Naive thymus-derived CD8-positive, alpha-beta T cell (primary cell): ENCODE measurements around the gene FBLN7. TPM values are rescaled to one million over a fixed set of nuclear protein-coding genes. Genes with fewer than 3 reads are reported as not detected.

ENCODE experiments used
- ATAC-seq, 2 donors: fragments of 150-1000 bp; cut with Tn5 transposase in 1 of 2; sonication (Bioruptor Pico), chemical (Tn5 transposase) in 1 of 2; 1 replicate in 1 of 2; 2 replicates in 1 of 2; pipeline ENCODE4 v1.10.0; 2021; ENCODE audit warnings: mild to moderate bottlenecking in 2 of 2, moderate library complexity in 2 of 2
- POLR2A ChIA-PET: fragments of 350-600 bp; sonication (Branson Sonifier 250); formaldehyde crosslinking; loops from one replicate; lab custom pipeline; 2021; ENCODE audit warnings: antibody characterized with exemption; lab: Charles Lee
- DNase-seq, 10 donors: peaks; one replicate each; pipeline versions ENCODE4 v3.0.0 to v3.0.0-alpha.2; 2020 to 2022
- H3K27ac Mint-ChIP-seq, 10 donors: one replicate each; pipeline ENCODE4 v1.8.0; 2020 to 2022; ENCODE audit warnings: mild to moderate bottlenecking in 10 of 10, mixed read lengths in 10 of 10, moderate library complexity in 4 of 10, inconsistent platforms in 1 of 10
- H3K27me3 Mint-ChIP-seq, 5 donors: one replicate each; pipeline ENCODE4 v1.8.0; 2021 to 2022; ENCODE audit warnings: mixed read lengths in 5 of 5
- H3K36me3 Mint-ChIP-seq, 3 donors: one replicate each; pipeline ENCODE4 v1.8.0; 2020 to 2022; ENCODE audit warnings: mixed read lengths in 3 of 3, mild to moderate bottlenecking in 2 of 3, inconsistent platforms in 1 of 3
- H3K4me1 Mint-ChIP-seq, 4 donors: one replicate each; pipeline ENCODE4 v1.8.0; 2021 to 2022; ENCODE audit warnings: mixed read lengths in 4 of 4
- H3K4me3 Mint-ChIP-seq, 10 donors: one replicate each; pipeline ENCODE4 v1.8.0; 2020 to 2022; ENCODE audit warnings: mild to moderate bottlenecking in 10 of 10, mixed read lengths in 10 of 10, moderate library complexity in 6 of 10, inconsistent platforms in 1 of 10
- H3K9me3 Mint-ChIP-seq, 9 donors: one replicate each; pipeline ENCODE4 v1.8.0; 2020 to 2022; ENCODE audit warnings: mixed read lengths in 9 of 9, mild to moderate bottlenecking in 3 of 9, inconsistent platforms in 1 of 9, moderate library complexity in 1 of 9
- polyA plus RNA-seq, 3 donors: library from polyadenylated mRNA; unstranded; fragments of 300-500 nt; fragmentation: Illumina TruSeq; gene quantifications; one replicate each; pipeline ENCODE4 v1.2.3, GENCODE V29; 2021
- total RNA-seq, 8 experiments: library from RNA in 2 of 8; stranded (reverse) in 2 of 8; gene quantifications; one replicate each; pipeline ENCODE4 v1.2.3 and lab custom pipeline; 2021 to 2026

Gene FBLN7
- total and polyA plus RNA-seq, 5 experiments from 2014 or later, result 0.16 to 10.3 (median 1.8) TPM

DNA sequence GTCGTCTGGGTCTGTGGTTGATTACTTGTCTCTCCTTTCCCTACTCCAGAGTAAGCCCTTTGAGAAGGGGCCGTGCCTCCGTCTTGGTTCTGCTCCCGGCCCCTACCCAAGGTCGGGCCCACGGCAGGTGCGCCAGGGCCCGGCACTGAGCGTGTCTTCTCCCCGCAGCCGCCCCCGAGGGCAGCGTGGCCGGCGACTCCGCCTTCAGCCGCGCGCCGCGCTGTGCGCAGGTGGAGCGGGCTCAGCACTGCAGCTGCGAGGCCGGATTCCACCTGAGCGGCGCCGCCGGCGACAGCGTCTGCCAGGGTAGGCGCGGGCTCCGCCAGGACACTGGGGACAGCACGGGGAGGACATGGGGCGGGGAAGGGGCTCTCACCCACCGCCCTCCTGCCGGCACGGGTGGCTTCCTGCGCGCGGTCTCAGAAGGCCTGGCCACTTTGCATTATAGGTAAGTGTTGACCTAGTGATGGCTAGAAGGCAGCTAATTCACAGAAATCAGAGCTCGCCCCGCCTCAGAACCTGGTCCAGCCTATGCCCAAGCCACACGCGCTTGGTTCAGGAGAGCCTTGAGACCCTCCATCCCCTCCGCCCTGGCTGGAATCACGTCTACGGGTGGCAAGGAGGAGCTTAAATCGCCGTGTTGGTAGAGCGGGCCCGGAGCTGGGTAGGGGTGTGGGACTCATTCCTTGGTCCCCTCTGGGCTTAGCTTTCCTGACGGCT, 43.5 kb downstream of the FBLN7 start:
- H3K27me3 Mint-ChIP-seq, result peaks cover 0 to 18% (median 4%) of the 10 kb centered on the region in 5 donors
- peaks cover 10 to 38% (median 33%) of the 10 kb centered on the region in 4 donors for H3K4me1 Mint-ChIP-seq
- H3K27ac Mint-ChIP-seq, result peak overlapping the region in 8 of 10 donors; percentile 15 to 97 (median 64)
- peaks cover 0 to 4% (median 0%) of the 10 kb centered on the region in 3 donors for H3K36me3 Mint-ChIP-seq
- no peaks in the 10 kb centered on the region for H3K9me3 Mint-ChIP-seq
- POLR2A ChIA-PET, result interaction anchor here (2.4 kb wide), 2 partner anchors 26 to 73 kb away, joined by 7 to 11 read pairs; partner anchors contain the start of gene ZC3H8
- peak; percentile 92 to 94 for ATAC-seq
- peak overlapping the region; percentile 29 to 84 (median 60) for H3K4me3 Mint-ChIP-seq
- DNase-seq, result peak; percentile 22 to 74 (median 48)

DNA sequence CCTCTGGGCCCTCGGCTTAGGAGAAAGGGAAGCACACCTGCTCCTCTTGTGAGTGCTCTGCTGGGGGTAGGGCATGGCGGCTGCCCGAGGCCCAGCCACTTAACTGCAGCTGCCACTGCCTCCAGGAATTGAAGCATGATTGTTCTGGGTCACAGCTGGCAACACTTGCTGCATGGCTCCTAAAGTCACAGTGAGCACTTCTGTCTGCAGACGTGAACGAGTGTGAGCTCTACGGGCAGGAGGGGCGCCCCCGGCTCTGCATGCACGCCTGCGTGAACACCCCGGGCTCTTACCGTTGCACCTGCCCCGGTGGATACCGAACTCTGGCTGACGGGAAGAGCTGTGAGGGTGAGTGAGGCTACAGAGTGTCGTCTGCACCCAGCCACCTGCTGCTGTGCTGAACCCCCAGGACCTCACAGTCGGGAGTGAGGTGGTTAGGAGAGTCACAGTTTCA, 44.4 kb downstream of the FBLN7 start:
- Mint-ChIP-seq H3K4me1 (peaks cover 16 to 47% (median 42%) of the 10 kb centered on the region in 4 donors), H3K27me3 (peaks cover 0 to 18% (median 2%) of the 10 kb centered on the region in 5 donors), H3K9me3 (no peaks in the 10 kb centered on the region), H3K4me3 (peak overlapping the region; percentile 29 to 84 (median 58)), H3K36me3 (peaks cover 0 to 4% (median 0%) of the 10 kb centered on the region in 3 donors), H3K27ac (peak overlapping the region in 8 of 10 donors; percentile 47 to 97 (median 81))
- ATAC-seq (peak; percentile 23 to 46), DNase-seq (peak in 1 of 10 donors; percentile 20)
- POLR2A ChIA-PET, result interaction anchor here (0.9 to 2.4 kb wide), 4 partner anchors 10 to 72 kb away, joined by 3 to 11 read pairs (median 6); partner anchors contain the start of gene ZC3H8

DNA sequence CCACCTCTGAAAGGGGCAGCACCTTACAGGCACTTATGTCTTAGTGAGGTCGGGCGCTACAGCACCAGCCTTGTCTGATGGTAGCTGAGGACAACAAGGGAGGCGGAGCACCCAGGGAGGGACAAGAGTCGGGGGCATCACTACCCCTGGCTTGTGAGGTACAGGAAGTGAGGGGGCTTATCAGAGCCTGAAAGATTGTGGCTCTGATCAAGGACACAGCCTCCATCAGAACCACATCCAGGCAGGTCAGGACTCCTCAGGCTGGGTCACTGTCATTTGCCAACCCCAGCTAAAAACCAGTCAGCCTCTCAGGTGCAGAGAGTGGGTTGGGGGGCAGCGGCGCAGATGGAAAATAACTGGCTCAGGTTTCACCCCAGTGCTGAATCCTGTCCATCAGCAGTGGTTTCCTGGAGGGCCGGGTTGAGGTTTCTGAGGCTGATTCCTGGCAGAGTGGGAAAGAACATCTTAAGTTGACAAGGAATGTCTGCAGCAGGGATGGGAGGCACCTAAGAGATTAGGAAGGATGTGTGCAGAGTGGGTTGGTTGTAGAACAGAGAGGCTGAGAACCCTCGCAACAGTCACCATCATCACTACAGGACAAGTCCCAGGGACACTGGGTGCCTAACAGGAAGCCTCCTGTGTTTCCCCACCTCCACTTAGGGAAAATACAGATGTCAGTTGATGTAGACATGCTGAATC, 45.3 kb downstream of the FBLN7 start:
- no peak for DNase-seq
- Mint-ChIP-seq H3K4me3 (peak overlapping the region in 4 of 10 donors; percentile 17 to 84 (median 73)), H3K27ac (peak overlapping the region; percentile 24 to 97 (median 54)), H3K4me1 (peaks cover 23 to 56% (median 50%) of the 10 kb centered on the region in 4 donors), H3K36me3 (peaks cover 0 to 4% (median 0%) of the 10 kb centered on the region in 3 donors), H3K9me3 (no peaks in the 10 kb centered on the region), H3K27me3 (peaks cover 0 to 18% (median 2%) of the 10 kb centered on the region in 5 donors)
- no peak for ATAC-seq
- POLR2A ChIA-PET, result interaction anchor here (0.9 to 2.4 kb wide), 4 partner anchors 9 to 71 kb away, joined by 3 to 11 read pairs (median 6); partner anchors contain the start of gene ZC3H8

DNA sequence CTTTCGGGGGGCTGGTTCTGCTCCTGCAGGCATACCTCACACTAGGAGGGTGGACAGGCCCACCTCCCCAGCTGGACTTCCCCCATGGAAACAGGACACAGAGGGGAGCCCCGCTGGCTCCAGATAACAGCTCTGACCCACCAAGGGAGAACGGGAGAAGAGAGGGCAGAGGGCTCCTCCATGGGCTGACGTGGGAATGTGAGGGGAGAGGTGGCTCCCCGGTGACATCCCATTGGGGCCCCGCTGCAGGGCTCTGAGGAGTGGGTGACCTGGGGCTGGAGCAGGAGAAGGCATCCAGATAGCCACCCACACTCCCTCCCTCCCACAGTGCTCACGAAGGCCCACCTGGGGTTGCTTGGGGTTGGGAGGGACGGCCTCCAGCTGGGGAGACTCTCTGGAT, 45.9 kb downstream of the FBLN7 start:
- peaks cover 27 to 62% (median 57%) of the 10 kb centered on the region in 4 donors for H3K4me1 Mint-ChIP-seq
- no peak overlapping the region for H3K4me3 Mint-ChIP-seq
- peak overlapping the region in 6 of 10 donors; percentile 0 to 97 (median 46) for H3K27ac Mint-ChIP-seq
- peaks cover 0 to 2% (median 0%) of the 10 kb centered on the region in 3 donors for H3K36me3 Mint-ChIP-seq
- DNase-seq (no peak), ATAC-seq (no peak)
- POLR2A ChIA-PET, result interaction anchor here (2.4 kb wide), 1 partner anchor 70 kb away, joined by 11 read pairs; the partner anchor contains the start of gene ZC3H8
- peaks cover 0 to 16% (median 2%) of the 10 kb centered on the region in 5 donors for H3K27me3 Mint-ChIP-seq
- no peaks in the 10 kb centered on the region for H3K9me3 Mint-ChIP-seq

DNA sequence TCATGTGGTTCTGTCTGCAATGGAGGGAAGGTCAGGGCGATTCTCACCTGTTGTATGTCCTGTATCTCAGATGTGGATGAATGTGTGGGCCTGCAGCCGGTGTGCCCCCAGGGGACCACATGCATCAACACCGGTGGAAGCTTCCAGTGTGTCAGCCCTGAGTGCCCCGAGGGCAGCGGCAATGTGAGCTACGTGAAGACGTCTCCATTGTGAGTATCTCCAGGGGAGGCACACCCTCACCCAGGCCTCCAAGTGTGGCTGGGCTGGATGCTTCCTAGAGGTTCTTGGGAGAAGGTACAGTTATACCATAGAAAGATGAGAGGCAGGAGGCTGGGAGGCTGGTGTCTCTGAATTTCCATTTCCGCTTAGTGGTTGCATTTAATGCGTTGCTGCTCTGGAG, 46.9 kb downstream of the FBLN7 start:
- peaks cover 0 to 6% (median 0%) of the 10 kb centered on the region in 5 donors for H3K27me3 Mint-ChIP-seq
- no peak for DNase-seq
- H3K27ac Mint-ChIP-seq, result peak overlapping the region in 8 of 10 donors; percentile 39 to 98 (median 82)
- peaks cover 30 to 70% (median 63%) of the 10 kb centered on the region in 4 donors for H3K4me1 Mint-ChIP-seq
- no peaks in the 10 kb centered on the region for H3K9me3 Mint-ChIP-seq
- POLR2A ChIA-PET, result interaction anchor here (1.2 kb wide), 1 partner anchor 69 kb away, joined by 5 read pairs; the partner anchor contains the start of gene ZC3H8
- no peaks in the 10 kb centered on the region for H3K36me3 Mint-ChIP-seq
- no peak for ATAC-seq
- H3K4me3 Mint-ChIP-seq, result no peak overlapping the region

DNA sequence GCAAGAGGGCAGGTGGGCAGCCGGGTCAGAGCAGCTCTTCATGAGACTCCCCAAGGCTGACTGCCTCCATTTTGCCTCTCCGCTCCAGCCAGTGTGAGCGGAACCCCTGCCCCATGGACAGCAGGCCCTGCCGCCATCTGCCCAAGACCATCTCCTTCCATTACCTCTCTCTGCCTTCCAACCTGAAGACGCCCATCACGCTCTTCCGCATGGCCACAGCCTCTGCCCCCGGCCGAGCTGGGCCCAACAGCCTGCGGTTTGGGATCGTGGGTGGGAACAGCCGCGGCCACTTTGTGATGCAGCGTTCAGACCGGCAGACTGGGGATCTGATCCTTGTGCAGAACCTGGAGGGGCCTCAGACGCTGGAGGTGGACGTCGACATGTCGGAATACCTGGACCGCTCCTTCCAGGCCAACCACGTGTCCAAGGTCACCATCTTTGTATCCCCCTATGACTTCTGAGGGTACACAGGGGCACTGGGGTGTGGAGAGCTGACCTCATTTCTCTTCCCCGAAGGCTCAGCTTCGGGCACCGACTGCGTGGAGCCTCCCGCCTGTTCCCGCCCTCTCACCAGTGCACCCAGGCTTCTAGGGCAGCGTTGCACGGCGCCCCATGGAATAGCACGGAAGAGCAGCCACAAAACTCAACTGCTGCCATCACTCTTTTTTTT, 49.0 kb downstream of the FBLN7 start:
- ATAC-seq, result peak in 1 of 2 donors; percentile 1
- Mint-ChIP-seq H3K4me3 (peak overlapping the region; percentile 43 to 86 (median 76)), H3K4me1 (peaks cover 34 to 77% (median 69%) of the 10 kb centered on the region in 4 donors), H3K27ac (peak overlapping the region; percentile 83 to 99 (median 98)), H3K36me3 (no peaks in the 10 kb centered on the region), H3K9me3 (peaks cover 0 to 1% (median 0%) of the 10 kb centered on the region in 9 donors), H3K27me3 (no peaks in the 10 kb centered on the region)
- POLR2A ChIA-PET, result interaction anchor here (0.7 to 1.4 kb wide), 4 partner anchors 32 to 136 kb away, joined by 3 to 4 read pairs (median 4); partner anchors contain the start of gene ZC3H8
- DNase-seq, result no peak

DNA sequence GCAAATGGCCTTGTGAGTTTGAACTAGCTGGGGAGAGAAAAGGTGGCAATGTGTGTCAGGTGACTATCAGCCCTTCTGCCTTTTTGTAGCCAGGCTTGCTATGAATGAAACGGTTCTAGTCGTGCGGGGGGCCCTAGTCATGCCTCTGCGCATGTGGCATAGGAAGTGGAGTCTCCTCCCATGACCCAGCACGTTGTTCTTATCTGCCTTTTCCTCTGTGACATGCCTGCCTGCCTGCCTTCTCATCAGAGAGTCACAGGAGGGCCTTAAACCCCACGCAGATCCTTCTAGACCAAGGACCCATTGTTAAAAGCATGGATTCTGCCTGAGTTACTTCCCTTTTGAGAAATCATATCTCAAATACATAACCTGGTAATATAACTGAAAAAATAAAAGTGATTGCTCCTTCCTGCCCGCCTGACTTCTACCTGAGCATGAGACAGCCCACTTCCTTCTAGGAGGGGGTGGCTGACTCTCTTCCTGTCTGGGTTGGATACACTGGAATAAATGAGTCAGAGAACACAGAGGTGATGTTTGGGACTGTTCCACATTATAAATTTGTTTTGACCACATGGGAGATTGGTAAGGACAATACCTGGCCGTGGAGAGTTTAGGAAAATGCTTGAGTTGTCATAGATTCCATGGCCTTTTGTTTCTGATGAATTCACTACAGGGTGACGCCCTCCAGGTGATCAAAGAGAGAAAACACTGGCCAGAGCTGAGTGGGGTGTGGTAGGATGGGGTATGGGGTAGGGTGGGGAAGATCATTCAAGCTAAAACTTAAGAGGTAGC, 49.8 kb downstream of the FBLN7 start:
- Mint-ChIP-seq H3K27me3 (no peaks in the 10 kb centered on the region), H3K36me3 (no peaks in the 10 kb centered on the region), H3K27ac (peak overlapping the region; percentile 83 to 99 (median 98)), H3K4me3 (peak overlapping the region; percentile 43 to 86 (median 76)), H3K4me1 (peaks cover 34 to 73% (median 66%) of the 10 kb centered on the region in 4 donors), H3K9me3 (peaks cover 0 to 1% (median 0%) of the 10 kb centered on the region in 9 donors)
- DNase-seq, result peak; percentile 41 to 87 (median 68)
- ATAC-seq, result peak; percentile 81 to 89
- POLR2A ChIA-PET, result interaction anchor here (0.6 to 1.6 kb wide), 7 partner anchors 18 to 137 kb away, joined by 3 to 4 read pairs (median 4); partner anchors contain the start of gene ZC3H8

DNA sequence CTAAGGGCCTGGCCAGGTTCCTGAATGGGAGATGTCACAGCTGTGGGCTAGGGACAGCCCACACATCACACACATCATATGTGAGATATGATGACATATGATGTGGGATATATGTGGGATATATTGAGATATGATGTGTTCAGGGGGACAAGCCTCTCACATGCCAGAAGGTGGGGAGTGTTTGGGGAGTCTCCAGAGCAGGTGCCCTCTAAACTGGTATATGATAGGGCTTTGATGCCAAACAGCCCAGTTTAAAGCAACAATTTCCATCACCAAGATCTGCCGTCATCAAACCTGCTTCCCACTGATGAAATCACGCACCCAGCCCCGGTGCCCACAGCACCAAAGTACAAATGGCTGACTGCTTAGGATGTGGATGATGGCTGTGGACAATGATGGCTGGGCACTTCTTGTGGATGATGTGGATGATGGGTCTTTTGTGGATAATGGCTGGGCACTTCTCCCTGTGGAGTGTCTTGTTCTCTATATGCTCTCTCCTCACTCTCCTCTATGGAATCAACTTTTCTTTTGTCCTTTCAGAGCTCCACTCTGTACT, 50.9 kb downstream of the FBLN7 start:
- no peak for ATAC-seq
- H3K9me3 Mint-ChIP-seq, result peaks cover 0 to 1% (median 0%) of the 10 kb centered on the region in 9 donors
- POLR2A ChIA-PET, result interaction anchor here (0.9 to 1.6 kb wide), 2 partner anchors 34 to 45 kb away, joined by 3 to 4 read pairs; no protein-coding TSS in a partner anchor
- H3K27ac Mint-ChIP-seq, result peak overlapping the region; percentile 83 to 99 (median 98)
- no peak for DNase-seq
- peak overlapping the region in 8 of 10 donors; percentile 43 to 86 (median 78) for H3K4me3 Mint-ChIP-seq
- H3K27me3 Mint-ChIP-seq, result no peaks in the 10 kb centered on the region
- H3K36me3 Mint-ChIP-seq, result no peaks in the 10 kb centered on the region
- H3K4me1 Mint-ChIP-seq, result peaks cover 32 to 64% (median 58%) of the 10 kb centered on the region in 4 donors

DNA sequence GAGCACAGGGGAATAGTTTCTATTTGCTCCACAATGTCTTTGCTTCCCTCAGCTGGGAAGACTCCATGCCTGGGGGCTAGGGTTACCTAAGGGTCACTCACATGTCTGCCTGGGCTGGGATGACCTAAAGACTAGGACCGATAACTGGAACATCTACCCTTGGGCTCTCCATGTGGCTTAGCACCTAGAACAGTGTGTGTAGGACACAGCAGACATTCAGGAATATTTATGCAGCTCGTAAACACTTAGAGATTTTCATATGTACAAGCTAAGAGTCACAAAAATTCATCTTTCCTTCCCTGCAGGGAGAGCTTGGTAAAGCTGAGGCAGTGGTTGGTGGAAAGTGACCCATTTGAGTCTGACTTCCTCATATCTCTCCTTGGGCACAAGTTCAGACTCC, 55.8 kb downstream of the FBLN7 start:
- POLR2A ChIA-PET, result no interaction called here
- Mint-ChIP-seq H3K9me3 (peaks cover 0 to 1% (median 0%) of the 10 kb centered on the region in 9 donors), H3K4me1 (peaks cover 12 to 42% (median 36%) of the 10 kb centered on the region in 4 donors), H3K36me3 (no peaks in the 10 kb centered on the region), H3K4me3 (no peak overlapping the region), H3K27me3 (no peaks in the 10 kb centered on the region), H3K27ac (peak overlapping the region in 3 of 10 donors; percentile 41 to 88 (median 42))
- DNase-seq (no peak), ATAC-seq (no peak)

DNA sequence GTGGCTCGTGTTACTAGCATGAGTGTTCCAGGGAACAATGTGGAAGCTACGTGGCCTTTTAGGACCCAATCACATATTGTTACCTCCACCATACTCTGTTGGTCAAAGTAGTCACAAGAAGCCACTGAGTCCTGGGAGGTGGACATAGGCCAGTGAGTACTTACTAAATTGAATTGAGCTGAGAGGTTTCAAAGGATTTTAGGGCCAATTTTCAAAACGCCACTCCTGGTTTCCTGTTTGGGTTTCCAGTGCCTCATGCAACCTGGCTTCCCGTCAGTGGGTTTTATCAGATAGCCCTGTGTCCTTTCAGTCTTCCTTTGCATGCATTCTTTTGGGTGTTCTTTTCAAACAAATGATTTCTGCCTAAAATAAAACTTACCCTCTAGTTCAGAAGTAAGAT, 56.3 kb downstream of the FBLN7 start:
- no peak overlapping the region for H3K4me3 Mint-ChIP-seq
- H3K36me3 Mint-ChIP-seq, result peaks cover 0 to under 1% (median 0%) of the 10 kb centered on the region in 3 donors
- DNase-seq (no peak), ATAC-seq (no peak)
- peak overlapping the region in 3 of 10 donors; percentile 41 to 88 (median 42) for H3K27ac Mint-ChIP-seq
- no peaks in the 10 kb centered on the region for H3K27me3 Mint-ChIP-seq
- POLR2A ChIA-PET, result no interaction called here
- H3K4me1 Mint-ChIP-seq, result peaks cover 9 to 38% (median 31%) of the 10 kb centered on the region in 4 donors
- peaks cover 0 to 2% (median 0%) of the 10 kb centered on the region in 9 donors for H3K9me3 Mint-ChIP-seq
